Activated CD8-positive, alpha-beta memory T cell treated with anti-CD3 and anti-CD28 coated beads, Interleukin-2, amount 10 ng/mL, durations not matched to agents 7 days and 5 days (primary cell): ENCODE measurements around the gene THRSP. TPM values are rescaled to one million over a fixed set of nuclear protein-coding genes. Genes with fewer than 3 reads are reported as not detected.
"Not testable (repeated sequence)": the region's sequence is repeated elsewhere in the genome, so short reads cannot be mapped to it uniquely, and the experiment has no call there.

Experiments used
- ATAC-seq: fragments of 150-1000 bp; cut with Tn5 transposase; one replicate; pipeline ENCODE4 v1.10.0; 2021; ENCODE audit warnings: moderate library complexity
- CTCF ChIA-PET: fragments of 350-600 bp; sonication (Branson Sonifier 250); formaldehyde crosslinking; loops from one replicate; lab custom pipeline; 2021; ENCODE audit warnings: antibody characterized with exemption; lab: Charles Lee
- DNase-seq: peaks from one replicate; pipeline ENCODE4 v3.0.0-alpha.2; 2020
- H3K27ac Mint-ChIP-seq: one replicate; pipeline ENCODE4 v1.8.0; 2021; ENCODE audit warnings: mild to moderate bottlenecking, mixed read lengths
- H3K27me3 Mint-ChIP-seq: one replicate; pipeline ENCODE4 v1.8.0; 2021; ENCODE audit warnings: mixed read lengths
- H3K36me3 Mint-ChIP-seq: one replicate; pipeline ENCODE4 v1.8.0; 2021; ENCODE audit warnings: mild to moderate bottlenecking, mixed read lengths
- H3K4me1 Mint-ChIP-seq: one replicate; pipeline ENCODE4 v1.8.0; 2021; ENCODE audit warnings: mixed read lengths
- H3K4me3 Mint-ChIP-seq: one replicate; pipeline ENCODE4 v1.8.0; 2021; ENCODE audit warnings: mild to moderate bottlenecking, moderate library complexity, mixed read lengths
- H3K9me3 Mint-ChIP-seq: one replicate; pipeline ENCODE4 v1.8.0; 2022; ENCODE audit warnings: low read depth, mixed read lengths
- total RNA-seq, 2 experiments: library from RNA; stranded (reverse); gene quantifications; one replicate each; pipeline ENCODE4 v1.2.3, GENCODE V29; 2021

THRSP gene
- not detected for total RNA-seq

DNA sequence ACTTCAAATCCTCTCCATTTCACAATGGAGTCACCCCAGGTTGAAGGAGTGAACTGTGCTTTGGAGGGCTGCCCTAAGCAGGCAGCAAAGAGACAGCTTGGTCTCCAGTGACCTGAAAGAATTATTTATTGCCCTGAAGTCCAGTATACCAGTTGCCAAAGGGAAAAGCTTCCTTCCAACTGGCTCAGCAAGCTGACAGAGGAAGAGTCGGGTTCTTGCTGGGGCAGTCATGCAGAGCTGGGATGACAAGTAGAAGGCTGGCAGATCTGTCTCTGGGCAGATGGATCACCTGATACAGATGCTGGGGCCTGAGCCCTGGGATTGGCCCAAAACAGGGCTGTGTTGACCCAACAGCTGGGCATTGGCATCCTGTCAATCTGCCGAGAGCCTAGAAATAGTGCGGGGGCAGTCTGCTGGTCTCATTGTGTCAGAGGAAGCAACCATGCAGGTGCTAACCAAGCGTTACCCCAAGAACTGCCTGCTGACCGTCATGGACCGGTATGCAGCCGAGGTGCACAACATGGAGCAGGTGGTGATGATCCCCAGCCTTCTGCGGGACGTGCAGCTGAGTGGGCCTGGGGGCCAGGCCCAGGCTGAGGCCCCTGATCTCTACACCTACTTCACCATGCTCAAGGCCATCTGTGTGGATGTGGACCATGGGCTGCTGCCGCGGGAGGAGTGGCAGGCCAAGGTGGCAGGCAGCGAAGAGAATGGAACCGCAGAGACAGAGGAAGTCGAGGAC lies at the start of gene THRSP:
Gene THRSP (plus strand): TSS at position 422 of the 742 bp plus-strand sequence. CDS start 21 bp downstream, at position 443.
- no peaks in the 10 kb centered on the region for H3K9me3 Mint-ChIP-seq
- DNase-seq (no peak), ATAC-seq (no peak)
- CTCF ChIA-PET = interaction anchor here (1.9 kb wide), 1 partner anchor 18 kb away, joined by 7 read pairs; no protein-coding TSS in a partner anchor
- H3K27me3 Mint-ChIP-seq = no peaks in the 10 kb centered on the region
- no peaks in the 10 kb centered on the region for H3K4me1 Mint-ChIP-seq
- H3K4me3 Mint-ChIP-seq = no peak within 1 kb of the TSS
- H3K27ac Mint-ChIP-seq = no peak within 1 kb of the TSS
- H3K36me3 Mint-ChIP-seq = peaks cover 10% of the 10 kb centered on the region

DNA sequence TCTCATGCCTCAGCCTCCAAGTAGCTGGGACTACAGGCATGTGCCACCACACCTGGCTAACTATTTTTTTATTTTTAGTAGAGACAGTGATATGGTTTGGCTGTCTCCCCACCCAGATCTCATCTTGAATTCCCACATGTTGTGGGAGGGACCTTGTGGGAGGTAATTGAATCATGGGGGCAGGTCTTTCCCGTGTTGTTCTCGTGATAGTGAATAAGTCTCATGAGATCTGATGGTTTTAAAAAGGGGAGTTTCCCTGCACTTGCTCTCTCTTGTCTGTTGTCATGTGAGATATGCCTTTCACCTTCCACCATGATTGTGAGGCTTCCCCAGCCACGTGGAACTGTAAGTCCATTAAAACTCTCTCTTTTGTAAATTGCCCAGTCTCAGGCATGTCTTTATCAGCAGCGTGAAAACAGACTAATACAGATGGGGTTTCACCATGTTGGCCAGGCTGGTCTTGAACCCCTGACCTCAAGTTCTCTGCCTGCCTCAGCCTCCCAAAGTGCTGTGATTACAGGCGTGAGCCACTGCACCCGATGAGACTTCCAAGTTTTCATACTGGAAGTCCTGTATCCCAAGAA lies 48.6 kb upstream of the THRSP start:
- CTCF ChIA-PET, H3K27me3 Mint-ChIP-seq, H3K4me1 Mint-ChIP-seq, H3K4me3 Mint-ChIP-seq, ATAC-seq, H3K27ac Mint-ChIP-seq, H3K9me3 Mint-ChIP-seq, DNase-seq, H3K36me3 Mint-ChIP-seq: not testable (repeated sequence)

DNA sequence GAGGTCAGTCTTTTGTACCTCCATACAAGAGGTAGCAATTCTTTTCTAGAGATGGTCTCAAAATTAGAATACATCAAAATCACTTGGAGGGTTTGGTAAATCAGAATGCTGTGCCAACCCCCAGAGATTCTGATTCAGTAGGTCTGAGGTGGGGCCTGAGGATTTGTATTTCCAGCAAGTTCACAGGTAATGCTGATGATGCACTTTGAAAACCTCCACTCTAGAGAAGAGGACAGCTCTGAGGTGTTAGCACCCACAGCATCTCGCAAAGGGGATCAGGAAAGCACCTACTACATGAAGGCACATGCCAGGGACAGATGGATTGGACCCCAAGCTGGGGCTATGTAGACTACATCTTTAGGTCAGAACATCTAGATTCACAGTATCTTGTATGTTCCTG lies 47.8 kb upstream of the THRSP start:
- ATAC-seq (no peak), DNase-seq (no peak)
- Mint-ChIP-seq H3K27me3 (peaks cover 4% of the 10 kb centered on the region), H3K4me3 (no peak overlapping the region), H3K27ac (no peak overlapping the region), H3K36me3 (no peaks in the 10 kb centered on the region), H3K4me1 (no peaks in the 10 kb centered on the region), H3K9me3 (no peaks in the 10 kb centered on the region)
- CTCF ChIA-PET = no interaction called here

- ATAC-seq = no peak
- H3K27ac Mint-ChIP-seq = no peak overlapping the region
Measured at GRCh38 chr11:78019808-78020207, 43.9 kb upstream of the THRSP start.

GRCh38 chr11:78020246-78020645 lies 43.4 kb upstream of the THRSP start:
- Mint-ChIP-seq H3K4me3 (no peak overlapping the region), H3K36me3 (peaks cover 1% of the 10 kb centered on the region), H3K27ac (no peak overlapping the region), H3K27me3 (peaks cover 21% of the 10 kb centered on the region), H3K9me3 (no peaks in the 10 kb centered on the region), H3K4me1 (peaks cover 3% of the 10 kb centered on the region)
- no peak for ATAC-seq
- CTCF ChIA-PET = no interaction called here
- DNase-seq = no peak

More at GRCh38 chr11:78019808-78020207, 43.9 kb upstream of the THRSP start:
- Mint-ChIP-seq H3K4me1 (peaks cover 3% of the 10 kb centered on the region), H3K27me3 (peaks cover 21% of the 10 kb centered on the region), H3K4me3 (no peak overlapping the region), H3K36me3 (peaks cover 1% of the 10 kb centered on the region), H3K9me3 (no peaks in the 10 kb centered on the region)
- CTCF ChIA-PET = no interaction called here
- DNase-seq = no peak

DNA sequence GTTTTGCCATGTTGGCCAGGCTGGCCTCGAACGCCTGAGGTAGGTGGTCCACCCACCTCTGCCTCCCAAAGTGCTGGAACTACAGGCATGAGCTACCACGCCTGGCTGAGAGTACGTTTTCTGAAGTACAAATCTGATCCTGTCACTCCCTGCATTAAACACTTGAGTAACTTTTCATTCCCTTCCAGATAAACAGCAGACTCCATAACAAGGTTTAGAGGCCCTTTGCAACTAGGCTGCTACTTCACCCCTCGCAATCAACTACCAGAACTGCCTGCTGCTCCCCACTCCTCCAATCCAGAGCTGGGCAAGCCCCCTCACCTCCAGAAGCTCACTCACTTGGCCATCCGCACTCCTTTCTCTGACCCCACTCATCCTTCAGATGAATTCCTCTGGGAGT lies 42.0 kb upstream of the THRSP start:
- Mint-ChIP-seq H3K27me3 (peaks cover 21% of the 10 kb centered on the region), H3K9me3 (no peaks in the 10 kb centered on the region), H3K4me1 (peaks cover 3% of the 10 kb centered on the region), H3K36me3 (peaks cover 1% of the 10 kb centered on the region), H3K4me3 (no peak overlapping the region), H3K27ac (no peak overlapping the region)
- ATAC-seq (no peak), DNase-seq (no peak)
- CTCF ChIA-PET = interaction anchor here (0.8 kb wide), 1 partner anchor 22 kb away, joined by 3 read pairs; no protein-coding TSS in a partner anchor

- CTCF ChIA-PET = no interaction called here
Measured at GRCh38 chr11:78022397-78023396, 41.0 kb upstream of the THRSP start, which contains the start of gene KCTD14. KCTD14 (minus strand) TSS chr11:78023276; CDS start chr11:78023249, 27 bp downstream.

GRCh38 chr11:78023426-78023825 lies 40.2 kb upstream of the THRSP start:
- H3K4me3 Mint-ChIP-seq = no peak overlapping the region
- peaks cover 3% of the 10 kb centered on the region for H3K4me1 Mint-ChIP-seq
- CTCF ChIA-PET = no interaction called here
- no peaks in the 10 kb centered on the region for H3K9me3 Mint-ChIP-seq
- DNase-seq = no peak
- no peak overlapping the region for H3K27ac Mint-ChIP-seq
- H3K36me3 Mint-ChIP-seq = peaks cover 1% of the 10 kb centered on the region
- peaks cover 21% of the 10 kb centered on the region for H3K27me3 Mint-ChIP-seq
- no peak for ATAC-seq

More at GRCh38 chr11:78022397-78023396, 41.0 kb upstream of the THRSP start, which contains the start of gene KCTD14:
- Mint-ChIP-seq H3K27me3 (peaks cover 21% of the 10 kb centered on the region), H3K27ac (no peak within 1 kb of the TSS), H3K36me3 (peaks cover 1% of the 10 kb centered on the region), H3K9me3 (no peaks in the 10 kb centered on the region), H3K4me3 (no peak within 1 kb of the TSS), H3K4me1 (peaks cover 3% of the 10 kb centered on the region)
- DNase-seq = no peak
- ATAC-seq = no peak

- Mint-ChIP-seq H3K36me3 (peaks cover 1% of the 10 kb centered on the region), H3K4me1 (peaks cover 3% of the 10 kb centered on the region), H3K9me3 (no peaks in the 10 kb centered on the region), H3K4me3 (no peak overlapping the region), H3K27ac (no peak overlapping the region), H3K27me3 (peaks cover 20% of the 10 kb centered on the region)
- DNase-seq (no peak), ATAC-seq (no peak)
- CTCF ChIA-PET = no interaction called here
Measured at GRCh38 chr11:78025378-78025777, 38.3 kb upstream of the THRSP start.

GRCh38 chr11:78027759-78028158 lies 35.9 kb upstream of the THRSP start:
- Mint-ChIP-seq H3K9me3 (no peaks in the 10 kb centered on the region), H3K27ac (no peak overlapping the region), H3K4me1 (peaks cover 1% of the 10 kb centered on the region), H3K36me3 (peaks cover 1% of the 10 kb centered on the region), H3K4me3 (no peak overlapping the region), H3K27me3 (peaks cover 12% of the 10 kb centered on the region)
- CTCF ChIA-PET = no interaction called here
- no peak for DNase-seq
- ATAC-seq = no peak

DNA sequence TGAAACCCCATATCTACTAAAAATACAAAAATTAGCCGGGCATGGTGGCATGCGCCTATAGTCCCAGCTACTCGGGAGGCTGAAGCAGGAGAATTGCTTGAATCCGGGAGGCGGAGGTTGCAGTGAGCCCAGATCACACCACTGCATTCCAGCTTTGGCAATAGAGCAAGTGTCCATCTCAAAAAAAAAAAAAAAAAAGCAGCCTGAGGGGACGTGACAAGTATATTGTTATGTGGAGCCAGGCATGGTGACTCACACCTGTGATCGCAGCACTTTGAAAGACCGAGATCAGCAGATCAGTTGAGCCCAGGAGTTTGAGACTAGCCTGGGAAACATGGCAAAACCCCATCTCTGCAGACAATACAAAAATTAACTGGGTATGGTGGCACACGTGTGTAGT lies 35.2 kb upstream of the THRSP start:
- H3K9me3 Mint-ChIP-seq, CTCF ChIA-PET, ATAC-seq, H3K4me1 Mint-ChIP-seq, H3K27ac Mint-ChIP-seq, H3K27me3 Mint-ChIP-seq, DNase-seq, H3K4me3 Mint-ChIP-seq, H3K36me3 Mint-ChIP-seq: not testable (repeated sequence)

DNA sequence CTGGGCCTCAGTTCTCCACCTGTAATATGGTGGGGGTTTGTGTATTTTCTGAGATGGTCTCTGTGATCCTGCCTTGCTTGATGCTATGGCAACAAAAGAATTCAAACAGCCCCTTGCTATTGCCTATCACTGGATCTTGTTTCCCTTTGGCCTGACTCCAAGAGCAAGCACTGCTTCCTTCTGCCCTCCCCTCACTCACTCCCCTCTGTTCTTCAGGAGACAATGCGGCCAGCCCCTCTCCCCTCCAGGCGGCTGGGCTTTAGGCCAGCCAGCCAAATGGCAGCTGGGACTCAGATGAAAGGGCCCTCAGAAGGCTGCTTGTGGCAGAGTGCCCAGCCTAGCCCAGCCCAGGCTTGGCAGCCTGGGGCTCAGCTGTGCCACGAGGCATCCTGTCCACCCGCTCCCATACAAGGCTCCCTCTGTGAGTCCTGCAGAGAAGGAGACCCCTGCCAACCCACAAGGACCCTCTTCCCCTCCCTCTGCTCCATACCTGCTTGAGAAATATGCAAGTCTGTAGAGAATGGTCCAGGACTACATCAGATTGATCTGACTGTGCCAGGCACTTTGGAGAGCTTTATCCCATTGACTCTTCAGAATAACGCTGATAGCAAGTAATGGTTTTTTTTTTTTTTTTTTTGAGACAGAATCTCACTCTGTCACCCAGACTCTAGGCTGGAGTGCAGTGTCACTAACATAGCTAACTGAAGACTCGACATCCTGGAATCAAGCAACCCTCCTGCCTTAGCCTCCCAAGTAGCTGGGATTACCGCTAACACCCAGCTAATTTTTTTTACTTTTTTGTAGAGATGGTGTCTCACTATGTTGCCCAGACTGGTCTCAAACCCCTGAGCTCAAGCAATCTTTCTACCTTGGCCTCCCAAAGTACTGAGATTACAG lies 33.0 kb upstream of the THRSP start:
- no peaks in the 10 kb centered on the region for H3K9me3 Mint-ChIP-seq
- DNase-seq (no peak), ATAC-seq (no peak)
- H3K36me3 Mint-ChIP-seq = no peaks in the 10 kb centered on the region
- H3K27ac Mint-ChIP-seq = no peak overlapping the region
- H3K4me1 Mint-ChIP-seq = peaks cover 4% of the 10 kb centered on the region
- H3K4me3 Mint-ChIP-seq = no peak overlapping the region
- CTCF ChIA-PET = no interaction called here
- H3K27me3 Mint-ChIP-seq = peaks cover 4% of the 10 kb centered on the region
